DOHH2 (cell line): Measurements from ENCODE around the gene PODN.

Source experiments
- H3F3A ChIP-seq: fragments of 200-600 bp; sonication (generic), shearing (Covaris generic); 2 replicates; pipeline ENCODE4 v1.6.0; 2016; ENCODE audit warnings: antibody characterized with exemption, mild to moderate bottlenecking; ENCODE audit not compliant: control insufficient read depth, insufficient read depth
- H3K27ac ChIP-seq: fragments of 200-600 bp; sonication (generic); 2 replicates; pipeline ENCODE4 v1.5.1; 2014; ENCODE audit warnings: low read depth, mild to moderate bottlenecking, low read length, moderate library complexity
- H3K27me3 ChIP-seq: fragments of 200-600 bp; sonication (generic); 2 replicates; pipeline ENCODE4 v1.6.1; 2014; ENCODE audit warnings: mild to moderate bottlenecking, low read length, mixed read lengths; ENCODE audit not compliant: control insufficient read depth
- H3K36me3 ChIP-seq: fragments of 200-600 bp; sonication (generic); 2 replicates; pipeline ENCODE4 v1.6.1; 2014; ENCODE audit warnings: mild to moderate bottlenecking, low read length, moderate library complexity, mixed read lengths; ENCODE audit not compliant: control insufficient read depth
- H3K4me1 ChIP-seq: fragments of 200-600 bp; sonication (generic); 2 replicates; pipeline ENCODE4 v1.6.1; 2014; ENCODE audit warnings: mild to moderate bottlenecking, low read length, mixed read lengths; ENCODE audit not compliant: control insufficient read depth
- H3K4me2 ChIP-seq: fragments of 200-600 bp; sonication (generic); 2 replicates; pipeline ENCODE4 v1.6.0; 2014; ENCODE audit warnings: mild to moderate bottlenecking, low read length, moderate library complexity
- H3K4me3 ChIP-seq: fragments of 200-600 bp; sonication (generic); 2 replicates; pipeline ENCODE4 v1.5.1; 2014; ENCODE audit warnings: mild to moderate bottlenecking, low read length, mixed read lengths
- H3K79me2 ChIP-seq: fragments of 200-600 bp; sonication (generic); 2 replicates; pipeline ENCODE4 v1.6.1; 2014; ENCODE audit warnings: mild to moderate bottlenecking, low read length, mixed read lengths; ENCODE audit not compliant: control insufficient read depth
- H3K9me2 ChIP-seq: fragments of 200-600 bp; sonication (generic); replicated peaks from 2 replicates; pipeline ENCODE4 v1.6.1; 2014; ENCODE audit warnings: mild to moderate bottlenecking, low read length, mixed read lengths; ENCODE audit not compliant: control insufficient read depth
- H3K9me3 ChIP-seq: fragments of 200-600 bp; sonication (generic); 2 replicates; pipeline ENCODE4 v1.6.1; 2014; ENCODE audit warnings: antibody characterized with exemption, low read length, mixed read lengths; ENCODE audit not compliant: control insufficient read depth, insufficient read depth
- H4K20me1 ChIP-seq: fragments of 200-600 bp; sonication (generic); 2 replicates; pipeline ENCODE4 v1.6.0; 2014; ENCODE audit warnings: low read depth, mild to moderate bottlenecking, antibody characterized with exemption, low read length, moderate library complexity; ENCODE audit not compliant: control insufficient read depth, insufficient read depth
- CTCF ChIP-seq: fragments of 200-600 bp; sonication (generic); IDR thresholded peaks from one replicate; pipeline ENCODE4 v1.5.1; 2014; ENCODE audit warnings: antibody characterized with exemption, mild to moderate bottlenecking, low read depth, low read length; ENCODE audit not compliant: poor library complexity, severe bottlenecking
- EZH2phosphoT487 ChIP-seq: fragments of 200-600 bp; sonication (generic); IDR thresholded peaks from 2 replicates; pipeline ENCODE4 v1.6.1; 2017; ENCODE audit warnings: borderline replicate concordance, mild to moderate bottlenecking, antibody characterized with exemption, low read length, moderate library complexity, mixed read lengths

PODN gene

GRCh38 chr1:53088616-53089300, 26.7 kb downstream of the PODN start:
- Histone ChIP-seq H3K27ac (no peak overlapping the region), H4K20me1 (no peaks in the 10 kb centered on the region), H3K9me3 (no peaks in the 10 kb centered on the region), H3K4me2 (no peak overlapping the region), H3K4me3 (no peak overlapping the region), H3K9me2 (no peaks in the 10 kb centered on the region), H3K27me3 (no peaks in the 10 kb centered on the region), H3K79me2 (no peaks in the 10 kb centered on the region), H3F3A (no peaks in the 10 kb centered on the region), H3K36me3 (no peaks in the 10 kb centered on the region), H3K4me1 (no peaks in the 10 kb centered on the region)
- TF ChIP-seq EZH2phosphoT487 (no peak), CTCF (no peak)

DNA sequence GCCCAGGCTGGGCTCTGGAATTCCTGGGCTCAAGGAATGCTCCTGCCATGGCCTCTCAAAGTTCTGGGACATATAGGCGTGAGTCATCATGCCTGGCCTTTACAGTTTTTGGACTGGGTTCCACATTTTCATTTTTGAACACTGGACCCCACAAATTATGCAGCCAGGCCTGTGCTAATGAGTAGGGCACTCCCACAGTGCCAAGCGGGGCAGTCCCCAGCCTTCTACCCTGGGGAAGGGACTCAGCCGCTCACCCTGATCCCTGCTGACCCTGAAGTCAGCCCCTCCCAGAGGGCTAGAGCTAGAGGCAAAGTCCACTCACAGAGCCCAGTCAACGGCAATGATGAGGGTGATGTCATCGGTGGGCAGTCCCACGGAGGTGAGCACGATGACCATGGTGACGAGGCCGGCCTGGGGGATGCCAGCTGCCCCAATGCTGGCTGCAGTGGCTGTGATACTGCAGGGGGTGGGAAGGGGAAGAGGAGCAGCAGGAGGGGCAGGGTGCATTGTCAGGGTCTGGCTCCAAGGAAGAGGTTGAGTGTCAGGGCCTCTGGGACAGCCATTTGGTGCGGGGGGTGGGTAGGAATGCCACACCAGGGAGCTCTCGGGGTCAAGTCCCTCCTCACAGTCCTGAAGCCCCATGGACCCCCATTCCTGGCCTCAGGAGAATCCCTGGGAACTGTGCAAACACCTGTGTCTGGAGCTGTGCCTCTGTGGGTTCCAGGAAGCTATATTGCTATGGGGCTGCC, 27.6 kb downstream of the PODN start:
- Histone ChIP-seq H3K27ac (no peak overlapping the region), H4K20me1 (no peaks in the 10 kb centered on the region), H3K79me2 (no peaks in the 10 kb centered on the region), H3K36me3 (no peaks in the 10 kb centered on the region), H3K4me1 (no peaks in the 10 kb centered on the region), H3K27me3 (no peaks in the 10 kb centered on the region), H3K9me3 (no peaks in the 10 kb centered on the region), H3K4me3 (no peak overlapping the region), H3K9me2 (no peaks in the 10 kb centered on the region), H3F3A (no peaks in the 10 kb centered on the region), H3K4me2 (no peak overlapping the region)
- TF ChIP-seq CTCF (no peak), EZH2phosphoT487 (no peak)

DNA sequence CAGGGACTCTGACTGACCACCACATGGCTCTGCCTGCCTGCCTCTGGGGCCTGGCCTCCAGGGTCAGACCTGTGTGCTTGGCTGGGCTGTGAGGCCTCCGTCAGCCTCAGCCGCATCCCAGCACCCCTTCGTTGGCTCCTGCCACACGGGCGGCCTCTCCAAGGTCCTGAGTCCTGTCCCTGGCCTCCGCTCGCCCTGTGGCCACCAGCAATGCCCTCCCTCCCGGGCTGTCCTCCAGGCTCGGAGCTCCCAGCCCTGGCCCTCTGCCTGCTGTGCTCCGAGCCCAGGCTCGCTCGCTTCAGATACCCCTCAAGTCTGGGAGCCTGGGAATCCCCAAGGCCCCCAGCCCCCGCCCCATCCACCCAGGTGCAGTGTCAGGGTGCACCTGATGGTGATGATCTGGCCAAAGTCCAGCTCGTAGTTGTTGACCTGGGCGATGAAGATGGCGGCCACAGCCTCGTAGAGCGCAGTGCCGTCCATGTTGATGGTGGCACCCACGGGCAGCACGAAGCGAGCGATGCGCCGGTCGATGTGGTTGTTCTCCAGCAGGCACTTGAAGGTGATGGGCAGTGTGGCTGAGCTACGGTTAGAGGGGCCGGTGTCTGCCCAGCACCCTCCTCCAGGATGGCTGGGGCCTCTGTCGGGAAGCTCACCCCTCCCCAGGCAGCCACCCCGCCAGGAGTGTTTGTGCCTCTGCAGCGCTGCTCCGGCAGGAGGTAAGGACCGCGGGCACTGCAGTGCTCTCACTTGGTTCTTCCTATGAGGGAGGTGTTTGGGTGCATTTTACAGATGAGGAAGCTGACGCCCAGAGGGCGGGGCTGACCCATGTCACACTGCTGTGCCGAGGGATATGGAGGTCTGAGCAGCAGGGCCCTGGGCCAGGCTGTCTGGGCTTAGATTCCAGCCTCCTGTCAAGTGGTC, 28.5 kb downstream of the PODN start:
- no peaks in the 10 kb centered on the region for H3K36me3 ChIP-seq
- no peak overlapping the region for H3K4me3 ChIP-seq
- no peaks in the 10 kb centered on the region for H3K4me1 ChIP-seq
- TF ChIP-seq CTCF (no peak), EZH2phosphoT487 (no peak)
- H4K20me1 ChIP-seq, result no peaks in the 10 kb centered on the region
- H3K27ac ChIP-seq, result no peak overlapping the region
- peaks cover 8% of the 10 kb centered on the region; the same call in 1 of the 2 replicates for H3K9me3 ChIP-seq
- H3K4me2 ChIP-seq, result no peak overlapping the region
- no peaks in the 10 kb centered on the region for H3F3A ChIP-seq
- H3K27me3 ChIP-seq, result no peaks in the 10 kb centered on the region
- no peaks in the 10 kb centered on the region for H3K79me2 ChIP-seq
- no peaks in the 10 kb centered on the region for H3K9me2 ChIP-seq
